Colonic mucosa (tissue), 4 donors: ENCODE data around the gene PARD3B. TPM values are rescaled to one million over a fixed set of nuclear protein-coding genes. Genes with fewer than 3 reads are reported as not detected.

Experiments used
- DNase-seq: peaks from one replicate; pipeline ENCODE4 v3.0.0-alpha.2; 2020
- H3K27ac ChIP-seq: fragments of 200-600 bp; one replicate; pipeline ENCODE4 v1.8.0; 2021
- H3K27me3 ChIP-seq: fragments of 200-600 bp; one replicate; pipeline ENCODE4 v1.8.0; 2021
- H3K36me3 ChIP-seq: fragments of 200-600 bp; one replicate; pipeline ENCODE4 v1.8.0; 2021
- H3K4me1 ChIP-seq: fragments of 200-600 bp; one replicate; pipeline ENCODE4 v1.8.0; 2021; ENCODE audit warnings: mild to moderate bottlenecking
- H3K4me3 ChIP-seq: fragments of 200-600 bp; one replicate; pipeline ENCODE4 v1.8.0; 2021
- H3K9ac ChIP-seq, 2 donors: one replicate each; pipeline ENCODE4 v1.7.0; 2013; ENCODE audit warnings: control low read depth in 2 of 2, low read depth in 2 of 2, low read length in 2 of 2
- H3K9me3 ChIP-seq: fragments of 200-600 bp; one replicate; pipeline ENCODE4 v1.8.0; 2021
- CTCF ChIP-seq: fragments of 200-600 bp; IDR thresholded peaks from one replicate; pipeline ENCODE4 v1.8.0; 2022; ENCODE audit warnings: antibody characterized with exemption, mild to moderate bottlenecking
- intact Hi-C: fragments of 100-400 bp; cut with DNase I; formaldehyde crosslinking; loops from one replicate; pipeline ENCODE4 v1.14.1; 2022
- total RNA-seq, 2 donors: library from RNA; stranded (reverse); fragmentation: NEBNext Ultra II Directional in 1 of 2; extraction: Animal tissue kit (Norgen Biotek cat#: 25700) in 1 of 2; gene quantifications; one replicate each; pipeline ENCODE4 v1.2.1, GENCODE V29; 2021
- donor health status: healthy.
- donor health status: DM: no; HTN: no; CAD: no.
- donor health status: DM: no; HTN: no; CAD: no.

Gene PARD3B
- total RNA-seq, 2 donors from 2014 or later = 20.0 to 24.2 TPM

DNA sequence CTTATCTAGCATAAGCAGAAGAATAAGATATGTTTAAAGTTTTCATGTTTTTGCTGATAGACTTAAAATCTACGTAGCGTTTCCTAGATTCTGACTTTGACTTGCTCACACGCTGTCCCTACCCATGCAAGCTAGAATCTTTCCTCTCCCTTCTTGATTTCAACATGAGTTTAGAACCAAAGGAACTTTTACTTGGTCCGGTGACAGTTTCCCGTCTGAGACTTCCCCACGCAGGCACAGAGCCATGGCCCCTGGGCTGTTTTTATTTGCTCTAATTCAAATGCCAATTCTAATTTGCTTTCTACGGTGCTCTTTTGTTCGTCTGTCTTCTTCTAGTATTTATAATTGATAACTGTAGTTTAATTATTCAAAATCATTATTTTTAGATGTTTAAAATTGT, 467.7 kb downstream of the PARD3B start:
- Histone ChIP-seq H3K9ac (no peak overlapping the region), H3K9me3 (no peaks in the 10 kb centered on the region), H3K36me3 (no peaks in the 10 kb centered on the region), H3K27me3 (no peaks in the 10 kb centered on the region), H3K4me1 (no peaks in the 10 kb centered on the region), H3K4me3 (no peak overlapping the region), H3K27ac (no peak overlapping the region)
- TF ChIP-seq CTCF = no peak
- DNase-seq = no peak
- intact Hi-C loops = no loop called here

- TF ChIP-seq CTCF = no peak
- intact Hi-C loops = no loop called here
- H3K36me3 ChIP-seq = no peaks in the 10 kb centered on the region
- H3K9ac ChIP-seq = no peak overlapping the region
- DNase-seq = no peak
- H3K4me3 ChIP-seq = no peak overlapping the region
- no peak overlapping the region for H3K27ac ChIP-seq
- H3K27me3 ChIP-seq = no peaks in the 10 kb centered on the region
- no peaks in the 10 kb centered on the region for H3K4me1 ChIP-seq
- no peaks in the 10 kb centered on the region for H3K9me3 ChIP-seq
These were observed 468.3 kb downstream of the PARD3B start for GRCh38 chr2:205013586-205013985.

DNA sequence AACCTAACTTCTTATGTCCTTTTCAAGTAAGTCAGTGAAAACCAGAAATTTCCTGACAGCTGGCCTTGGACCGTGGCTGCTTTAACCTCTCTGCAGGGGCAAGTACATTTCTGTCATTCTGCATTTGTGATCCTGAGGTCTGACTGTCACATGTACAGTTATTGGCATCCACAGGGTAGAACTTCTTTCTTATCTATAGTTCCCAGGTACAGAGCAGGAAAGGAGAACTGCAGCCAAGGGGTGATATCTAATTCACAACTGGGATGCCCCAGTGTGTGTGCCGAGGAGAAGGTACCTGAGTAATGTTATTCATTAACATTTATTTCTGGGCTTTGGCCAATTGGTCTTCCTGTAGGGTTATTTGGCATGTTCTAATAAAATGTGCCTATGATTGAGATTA, 468.9 kb downstream of the PARD3B start:
- intact Hi-C loops = no loop called here
- Histone ChIP-seq H3K4me1 (no peaks in the 10 kb centered on the region), H3K36me3 (no peaks in the 10 kb centered on the region), H3K27ac (no peak overlapping the region), H3K4me3 (no peak overlapping the region), H3K9me3 (no peaks in the 10 kb centered on the region), H3K9ac (no peak overlapping the region), H3K27me3 (no peaks in the 10 kb centered on the region)
- TF ChIP-seq CTCF = no peak
- DNase-seq = no peak

- Histone ChIP-seq H3K36me3 (no peaks in the 10 kb centered on the region), H3K9ac (no peak overlapping the region), H3K4me1 (no peaks in the 10 kb centered on the region), H3K27me3 (no peaks in the 10 kb centered on the region), H3K9me3 (no peaks in the 10 kb centered on the region), H3K27ac (no peak overlapping the region), H3K4me3 (no peak overlapping the region)
- no peak for TF ChIP-seq CTCF
- intact Hi-C loops = no loop called here
- DNase-seq = no peak
These were observed 472.1 kb downstream of the PARD3B start for GRCh38 chr2:205017381-205017780.

DNA sequence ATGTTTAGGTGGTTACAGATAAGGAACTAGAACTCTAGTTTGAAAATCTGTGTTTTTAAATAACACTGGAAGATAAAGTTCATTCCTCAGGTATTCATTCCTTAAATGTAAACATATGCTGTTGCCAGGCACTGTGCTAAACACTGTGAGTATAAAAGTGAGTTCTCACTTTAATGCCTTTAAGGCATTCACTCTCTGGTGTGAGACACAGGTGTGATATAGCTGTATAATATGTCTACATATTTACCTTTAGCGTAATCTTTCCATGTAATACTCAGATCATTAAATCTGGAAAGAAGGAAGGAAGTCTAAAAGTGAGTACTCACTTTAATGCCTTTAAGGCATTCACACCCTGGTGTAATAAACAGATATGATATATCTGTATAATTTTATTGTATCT, 472.6 kb downstream of the PARD3B start:
- Histone ChIP-seq H3K9ac (no peak overlapping the region), H3K4me1 (no peaks in the 10 kb centered on the region), H3K36me3 (no peaks in the 10 kb centered on the region), H3K27ac (no peak overlapping the region), H3K4me3 (no peak overlapping the region), H3K9me3 (no peaks in the 10 kb centered on the region), H3K27me3 (no peaks in the 10 kb centered on the region)
- no peak for DNase-seq
- intact Hi-C loops = no loop called here
- TF ChIP-seq CTCF = no peak

DNA sequence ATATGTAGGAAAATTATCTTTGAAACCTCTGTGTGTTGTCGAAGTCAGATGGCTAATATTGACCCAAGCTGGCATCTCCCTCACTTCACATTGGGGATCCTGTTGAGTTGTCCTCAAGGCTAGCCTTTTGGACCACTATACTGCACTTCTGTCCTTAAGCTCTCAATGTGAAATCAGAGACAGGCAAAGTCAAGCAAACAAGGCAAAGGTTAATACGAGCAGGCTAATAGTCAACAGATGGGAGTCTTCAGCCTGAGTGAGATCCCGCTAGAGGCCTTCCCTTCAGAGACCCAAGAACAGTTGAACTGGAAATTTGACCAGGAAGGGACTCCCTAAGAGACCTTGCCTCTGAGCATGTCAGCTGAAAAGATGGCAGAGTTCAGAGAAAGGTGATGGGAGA, 475.4 kb downstream of the PARD3B start:
- H3K36me3 ChIP-seq = no peaks in the 10 kb centered on the region
- no peaks in the 10 kb centered on the region for H3K27me3 ChIP-seq
- no peak overlapping the region for H3K4me3 ChIP-seq
- H3K9ac ChIP-seq = no peak overlapping the region
- no peak for DNase-seq
- intact Hi-C loops = no loop called here
- H3K27ac ChIP-seq = no peak overlapping the region
- TF ChIP-seq CTCF = no peak
- no peaks in the 10 kb centered on the region for H3K4me1 ChIP-seq
- no peaks in the 10 kb centered on the region for H3K9me3 ChIP-seq
